GM19324 (cell line): ENCODE data around the gene MYO5C.

Experiments
- ATAC-seq: cut with Tn5 transposase; IDR thresholded peaks from one replicate; pipeline ENCODE4 v1.9.1; 2021; ENCODE audit warnings: mild to moderate bottlenecking, moderate library complexity; ENCODE audit not compliant: unreplicated experiment, low FRiP score

The MYO5C gene

DNA sequence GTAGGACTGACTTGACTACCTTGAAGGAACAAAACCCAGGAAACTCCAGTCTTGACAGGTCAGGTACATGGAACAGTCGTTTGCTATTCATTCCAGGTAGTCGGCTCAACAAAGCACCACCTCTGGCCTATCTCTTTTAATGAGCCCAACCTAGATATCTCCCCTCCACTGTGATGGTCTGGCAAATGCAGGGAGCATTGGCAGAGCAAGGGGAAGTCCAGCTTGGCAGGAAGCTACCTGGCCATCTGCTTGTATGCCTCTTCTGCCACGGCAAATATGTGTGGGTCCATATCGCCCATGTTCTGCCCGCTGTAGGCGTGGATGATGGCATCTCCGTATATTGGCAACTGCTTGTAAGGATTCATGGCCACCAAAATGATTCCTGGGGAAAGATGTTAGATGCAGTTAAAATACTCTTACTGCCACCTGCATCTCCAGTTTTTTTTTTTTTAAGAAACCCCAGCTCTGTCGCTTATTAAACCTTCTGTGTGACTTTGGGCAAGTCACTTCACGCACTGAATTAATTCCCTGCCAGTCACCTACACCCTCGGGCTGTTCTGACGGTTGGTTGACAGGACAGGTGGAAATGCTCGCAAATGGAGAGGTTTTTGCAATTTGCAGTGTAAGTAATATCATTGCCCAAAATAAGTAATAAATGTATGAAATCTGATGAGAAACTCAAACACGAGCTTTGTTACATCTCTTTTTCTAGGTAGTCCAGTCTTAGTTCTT, 16.8 kb downstream of the MYO5C start:
- ATAC-seq: no peak

DNA sequence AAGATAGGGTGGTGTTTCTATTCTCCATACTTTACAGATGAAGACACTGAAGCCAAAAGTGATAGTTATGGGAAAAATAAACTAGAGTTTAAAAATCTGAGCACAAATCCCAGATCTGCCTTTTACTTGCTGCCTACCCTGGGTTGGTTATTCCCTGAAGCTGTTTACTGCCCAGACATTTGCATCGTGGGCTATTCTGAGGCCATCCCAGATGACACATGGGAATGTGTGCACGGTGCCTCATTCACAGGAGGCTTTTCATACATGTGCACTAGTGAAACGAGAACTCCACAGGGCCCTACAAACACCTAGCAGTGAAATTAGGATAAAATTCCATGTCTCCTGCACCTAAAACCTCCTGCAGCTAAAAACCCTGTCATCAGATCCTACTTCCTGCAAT, 17.5 kb downstream of the MYO5C start:
- ATAC-seq: no peak

DNA sequence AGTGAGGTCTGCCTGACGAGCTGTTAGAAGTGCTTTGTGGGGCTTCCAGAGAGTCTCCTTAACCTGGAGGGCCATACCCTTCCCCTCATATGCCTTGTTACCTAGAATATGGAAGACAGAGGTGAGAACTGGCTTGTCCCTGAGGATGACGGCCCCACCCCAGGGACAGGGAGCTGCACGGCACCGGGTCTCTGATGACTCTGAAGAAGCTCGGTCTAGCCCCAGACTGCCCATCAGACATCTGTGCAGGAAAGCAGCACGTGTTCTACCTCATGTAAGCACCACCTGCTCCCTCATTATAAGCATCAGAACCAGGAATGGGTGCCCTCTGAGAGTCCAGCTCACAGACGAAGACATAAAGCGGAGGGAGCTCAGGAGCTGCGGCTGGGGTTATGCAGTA, 18.0 kb downstream of the MYO5C start:
- ATAC-seq: no peak

DNA sequence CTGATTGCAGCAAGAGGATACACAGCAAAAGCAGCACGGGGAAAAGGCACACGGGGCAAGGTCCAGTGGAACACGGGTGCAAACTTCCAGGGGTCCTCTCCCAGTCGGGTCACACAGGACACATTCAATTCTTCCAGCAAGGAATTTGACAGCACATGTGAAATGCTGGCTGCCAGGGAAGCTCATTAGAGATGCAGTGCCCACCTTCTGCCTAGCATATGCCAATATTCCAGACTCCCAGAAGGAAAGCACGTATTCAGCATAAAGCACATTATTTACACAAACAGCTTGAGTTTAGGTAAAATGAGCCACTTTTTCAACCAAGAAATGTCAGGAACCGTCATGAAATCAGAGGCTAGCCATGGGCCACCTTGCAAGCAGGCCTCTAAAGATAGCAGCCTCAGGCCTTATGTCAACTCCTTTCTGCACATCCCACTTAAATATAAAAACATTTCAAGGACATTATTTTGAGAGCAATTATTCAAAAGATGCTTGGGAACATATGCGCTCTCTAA, 19.3 kb downstream of the MYO5C start:
- ATAC-seq: no peak

DNA sequence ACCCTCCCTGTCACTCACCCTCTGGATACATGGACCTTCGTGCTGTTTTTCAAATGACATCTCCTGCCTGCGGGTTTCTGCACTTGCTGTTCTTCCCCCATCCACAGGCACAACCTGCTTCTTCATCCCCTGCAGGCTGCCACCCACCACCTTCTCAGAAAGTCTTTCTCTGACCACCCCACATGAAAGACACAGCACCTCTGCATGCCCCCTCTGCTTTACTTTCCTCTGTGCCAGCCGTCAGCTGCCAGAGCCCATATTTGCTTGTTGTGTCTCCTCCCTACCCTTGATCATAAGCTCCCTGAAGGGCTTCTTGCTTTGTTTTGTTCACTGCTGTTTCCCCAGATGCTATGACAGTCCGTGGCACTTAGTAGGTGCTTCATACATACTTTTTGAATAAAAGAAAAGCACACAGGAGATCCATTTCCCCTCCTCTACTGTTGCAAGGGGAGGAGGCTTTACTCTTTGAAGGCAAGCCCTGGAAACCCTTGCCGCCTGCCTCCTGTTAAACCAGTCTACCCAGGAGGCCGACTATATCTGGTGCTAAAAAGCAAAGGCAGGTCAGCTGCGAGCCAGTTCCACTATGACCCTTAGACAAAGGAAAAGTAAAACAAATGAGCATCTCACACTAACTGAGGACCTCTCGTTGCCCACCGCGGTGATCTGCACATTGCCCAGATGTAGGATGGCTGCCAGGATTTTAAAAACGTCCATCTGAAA, 31.9 kb downstream of the MYO5C start:
- no peak for ATAC-seq

DNA sequence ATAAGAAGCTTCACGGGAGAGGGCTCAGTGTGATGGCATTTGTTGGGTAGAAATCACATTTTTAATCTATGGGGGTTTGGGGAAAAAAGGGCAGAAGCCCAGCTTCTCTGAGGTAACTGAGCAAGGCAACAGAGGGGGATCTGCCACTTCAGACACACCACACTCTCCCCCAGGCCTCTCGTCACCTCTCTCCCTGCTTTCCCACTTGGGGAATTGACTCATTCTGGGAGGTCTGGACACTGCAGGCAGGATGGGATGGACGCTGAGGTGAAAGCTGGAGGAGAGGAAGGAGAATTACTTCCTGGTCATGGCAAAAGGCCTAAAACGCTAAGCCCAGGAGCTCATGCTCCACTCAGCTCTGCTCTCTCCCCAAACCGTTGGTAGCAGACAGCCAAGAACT, 33.2 kb downstream of the MYO5C start:
- ATAC-seq: no peak

DNA sequence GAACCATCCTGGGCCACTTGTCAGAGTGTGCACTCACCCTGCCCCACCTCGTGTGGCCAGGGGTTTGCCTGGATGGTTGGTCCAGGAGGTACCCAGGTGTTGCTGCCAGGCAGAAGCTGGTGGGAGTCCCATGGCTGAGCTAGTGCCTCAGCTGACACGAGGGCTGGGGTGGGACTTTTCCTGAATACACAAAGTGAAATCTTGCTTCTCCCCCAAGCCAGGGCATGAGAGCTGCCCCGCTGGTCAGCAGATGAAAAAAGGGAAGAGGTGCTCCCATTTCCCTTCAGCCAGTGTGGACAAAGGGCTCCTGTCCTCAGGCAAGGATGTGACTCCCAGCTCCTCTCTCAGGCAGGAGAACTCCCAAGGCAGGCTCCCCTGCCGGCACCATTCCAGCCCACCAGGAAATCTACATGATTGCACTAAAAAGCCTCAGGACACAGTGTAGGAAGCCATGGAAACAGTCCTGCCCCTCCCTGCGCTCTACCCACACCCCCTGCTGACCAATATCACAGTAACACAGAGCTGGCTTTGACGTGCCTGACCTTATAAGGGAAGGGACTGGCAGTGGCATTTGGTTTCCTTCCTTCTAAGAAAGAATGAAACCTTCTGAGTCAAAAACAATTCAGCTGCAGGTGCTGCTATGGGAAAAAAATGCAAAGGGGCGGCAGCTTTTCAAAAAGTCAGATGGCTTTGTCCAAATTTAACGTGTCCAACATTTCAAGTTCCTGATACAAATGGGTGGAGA, 33.9 kb downstream of the MYO5C start:
- peak; percentile 94 for ATAC-seq

DNA sequence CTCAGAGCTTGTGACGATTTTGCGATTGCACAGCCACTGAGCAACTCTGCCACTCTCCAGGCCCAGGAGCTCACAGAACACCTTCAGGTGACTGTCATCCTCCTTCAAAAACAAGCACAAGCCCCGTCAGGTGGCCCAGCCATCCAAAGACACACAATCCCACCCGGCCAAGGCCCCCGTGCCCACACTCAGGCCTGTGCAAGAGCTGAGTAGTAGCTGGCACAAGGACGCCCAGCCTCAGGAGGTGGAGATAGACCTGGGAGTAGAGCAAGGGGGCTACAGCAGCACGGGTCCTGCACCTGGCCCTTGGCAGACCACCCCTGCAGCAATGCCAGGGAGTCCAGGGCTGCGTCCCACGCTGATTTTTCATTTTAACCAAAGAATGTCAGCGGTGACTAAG, 34.6 kb downstream of the MYO5C start:
- ATAC-seq: no peak

DNA sequence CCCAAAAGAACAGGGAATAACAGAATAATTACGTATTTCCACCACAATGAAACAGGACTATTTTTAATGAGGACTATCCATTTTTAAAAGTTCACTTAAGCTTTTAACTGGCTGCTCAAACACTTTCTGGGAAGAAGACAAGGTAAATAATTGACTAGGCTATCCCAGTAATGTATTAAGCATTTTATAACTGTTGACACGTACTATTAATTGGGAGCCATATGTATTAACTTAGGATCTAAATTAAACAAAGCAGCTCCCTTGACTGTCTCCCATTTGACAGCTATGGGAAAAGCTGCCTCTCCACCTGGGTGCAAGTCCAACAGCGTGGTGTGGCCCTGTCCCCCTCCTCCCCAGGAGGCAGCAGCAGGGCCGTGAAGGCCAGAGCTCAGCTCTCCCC, 36.1 kb downstream of the MYO5C start:
- ATAC-seq: no peak

DNA sequence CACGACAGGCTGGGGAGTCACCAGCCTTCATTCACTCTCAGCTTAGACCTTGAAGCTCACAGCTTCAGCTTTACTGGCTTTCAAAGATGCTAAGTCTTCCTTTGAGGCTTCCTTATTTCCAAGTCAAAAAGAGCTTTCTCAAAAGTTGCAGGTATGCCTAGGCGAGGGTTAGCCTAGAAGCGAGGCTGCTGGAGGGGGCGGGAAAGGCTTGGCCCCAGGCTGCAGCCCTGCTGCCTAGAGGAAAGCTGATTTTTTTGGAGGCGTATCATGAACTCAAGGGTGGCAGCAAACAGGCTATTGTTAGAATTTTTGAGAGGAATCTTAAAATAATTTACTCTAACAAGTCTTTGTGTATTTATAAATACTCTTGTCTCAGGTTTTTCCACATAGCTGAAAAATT, 37.1 kb downstream of the MYO5C start:
- no peak for ATAC-seq

DNA sequence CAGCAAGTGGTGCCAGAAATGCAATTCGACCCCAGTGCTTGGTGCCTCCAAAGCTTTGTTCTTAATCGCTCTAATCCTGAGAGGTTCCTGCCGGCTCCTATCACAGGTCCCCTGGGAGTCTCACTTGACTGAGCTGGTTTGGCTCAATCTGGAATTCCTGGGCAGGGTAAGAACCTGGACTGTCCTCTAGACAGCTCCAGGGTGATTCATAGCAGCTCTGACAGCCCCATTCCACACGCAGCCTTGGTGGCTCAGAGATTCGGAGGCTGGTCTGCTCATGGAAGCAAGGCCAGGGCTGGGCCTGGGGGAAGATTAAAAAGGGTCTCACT, 37.9 kb downstream of the MYO5C start:
- no peak for ATAC-seq

DNA sequence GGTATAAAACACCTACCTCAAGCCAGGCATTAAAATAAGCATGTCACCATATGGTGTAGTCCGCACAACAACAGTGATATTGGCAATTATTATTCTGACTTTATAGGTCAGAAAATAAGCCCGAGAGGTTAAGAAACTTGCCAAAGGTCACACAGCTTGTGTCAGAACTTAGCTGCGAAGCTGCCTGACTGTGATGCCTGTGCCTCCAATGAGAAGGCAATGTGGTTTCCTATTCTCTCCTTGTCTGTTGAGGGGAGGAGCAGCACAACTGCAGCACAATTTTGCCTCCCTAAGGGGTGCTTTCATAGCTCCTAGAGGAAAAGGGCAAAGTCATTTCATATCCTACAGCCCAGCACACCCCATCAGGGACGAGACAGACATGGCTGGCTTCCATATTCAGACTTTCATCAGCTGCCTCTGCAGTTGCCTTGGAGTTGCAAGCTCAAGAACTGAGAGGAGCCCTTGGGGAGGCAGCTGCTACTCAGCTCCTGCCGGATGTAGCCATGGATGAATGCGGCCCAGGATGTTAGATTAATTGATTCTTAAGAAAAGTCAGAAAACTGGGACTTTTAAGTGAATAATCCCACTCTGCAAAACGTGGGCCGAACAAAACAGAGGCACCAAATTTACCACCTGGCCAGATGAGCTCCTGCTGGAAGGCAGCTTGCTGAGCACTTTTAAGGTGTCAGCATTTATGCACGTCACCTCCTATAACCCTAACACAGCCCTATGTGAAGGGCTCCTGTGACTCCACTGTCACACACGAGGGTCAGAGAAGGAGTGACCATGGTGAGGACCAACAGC, 38.5 kb downstream of the MYO5C start:
- ATAC-seq: no peak

DNA sequence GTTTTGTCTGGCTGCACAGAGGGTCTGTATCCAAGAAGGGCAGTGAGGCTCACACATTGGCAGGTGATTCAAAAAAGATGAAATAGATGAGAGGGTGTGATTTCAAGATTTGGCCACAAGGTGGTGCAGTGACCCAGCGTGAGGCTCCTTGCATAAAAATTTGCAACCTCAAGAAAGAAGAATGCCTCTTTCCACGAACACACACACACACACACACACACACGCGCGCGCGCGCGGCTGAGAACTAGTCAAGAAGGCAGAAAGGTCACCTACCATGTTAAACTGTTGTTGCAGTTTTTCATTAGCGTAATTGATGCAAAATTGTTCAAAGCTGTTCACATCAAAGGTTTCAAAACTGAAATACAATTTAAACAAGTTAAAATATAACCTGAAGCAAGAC, 39.2 kb downstream of the MYO5C start:
- ATAC-seq: peak; percentile 52

DNA sequence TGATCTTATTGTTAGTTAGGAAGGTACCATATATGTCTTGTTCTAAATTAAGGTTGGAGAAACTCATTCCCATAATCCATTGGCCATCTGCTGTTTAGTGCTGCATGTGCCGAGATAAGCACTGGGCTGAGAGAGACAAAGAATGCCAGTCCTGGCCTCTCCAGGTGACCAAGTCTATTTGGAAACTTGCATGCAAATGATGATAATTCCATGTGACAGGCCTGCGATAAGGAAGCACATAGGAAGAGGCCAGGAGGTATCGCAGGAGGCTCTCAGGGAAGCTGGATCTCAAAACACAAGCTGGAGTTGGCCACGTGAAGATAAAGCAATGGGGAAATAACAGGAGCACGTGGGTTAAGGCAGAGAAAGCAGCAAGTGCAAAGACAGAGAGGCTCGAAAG, 39.7 kb downstream of the MYO5C start:
- ATAC-seq: no peak

DNA sequence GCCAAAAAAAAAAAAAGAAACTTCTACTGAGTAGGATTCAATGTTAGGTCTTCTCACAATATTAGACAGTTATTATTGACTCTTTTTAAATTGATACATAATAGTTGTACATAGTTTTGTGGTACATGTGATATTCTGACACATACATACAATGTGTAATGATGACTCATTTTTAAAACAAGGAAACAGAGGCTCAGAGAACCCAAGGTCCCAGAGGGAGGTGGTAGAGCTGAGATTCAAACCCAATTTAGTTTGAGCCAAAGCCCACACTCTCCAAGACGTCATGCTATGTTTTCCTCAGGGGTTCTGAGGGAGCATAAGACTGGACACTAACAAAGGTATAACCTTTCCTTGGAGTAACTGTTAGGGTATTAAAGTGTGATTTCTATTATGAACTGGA, 40.6 kb downstream of the MYO5C start:
- ATAC-seq: no peak

DNA sequence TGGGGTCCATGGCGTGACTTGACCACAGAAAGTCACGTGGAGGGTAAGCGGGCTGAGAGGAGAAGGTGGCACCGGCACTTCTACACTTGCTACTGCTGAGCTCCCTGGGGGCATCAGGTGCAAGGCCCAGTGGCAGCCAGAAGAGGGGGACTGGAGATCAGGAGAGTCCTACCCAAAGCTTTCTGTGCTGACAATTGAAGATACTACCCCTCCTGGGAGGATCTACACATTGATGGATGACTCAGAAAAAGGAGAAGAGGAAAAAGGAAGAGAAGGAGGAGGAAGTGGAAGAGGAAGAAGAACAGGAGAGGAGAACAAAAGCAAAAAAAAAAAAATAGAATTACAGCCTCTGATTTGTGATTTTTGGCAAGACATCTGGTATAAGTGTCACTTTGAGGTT, 41.2 kb downstream of the MYO5C start:
- no peak for ATAC-seq

DNA sequence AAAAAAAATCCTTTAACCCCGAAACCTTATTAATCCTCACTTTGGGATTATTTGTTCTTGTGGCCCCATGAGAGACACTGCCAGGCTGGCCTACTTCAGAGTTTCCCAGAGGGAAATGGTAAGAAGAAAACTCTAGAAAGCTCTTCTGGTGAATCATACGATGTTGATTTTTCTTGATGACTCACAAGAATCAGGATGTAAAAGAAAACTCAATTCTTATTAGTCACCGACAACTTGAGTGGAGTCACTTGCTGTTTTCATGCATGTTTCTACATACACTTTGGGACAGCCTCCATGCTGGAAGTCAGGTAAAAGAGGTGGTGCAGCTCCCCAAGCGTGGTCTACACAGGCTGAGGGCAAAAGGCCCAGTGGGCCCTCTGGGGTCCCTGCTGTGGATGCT, 42.8 kb downstream of the MYO5C start:
- ATAC-seq: no peak

DNA sequence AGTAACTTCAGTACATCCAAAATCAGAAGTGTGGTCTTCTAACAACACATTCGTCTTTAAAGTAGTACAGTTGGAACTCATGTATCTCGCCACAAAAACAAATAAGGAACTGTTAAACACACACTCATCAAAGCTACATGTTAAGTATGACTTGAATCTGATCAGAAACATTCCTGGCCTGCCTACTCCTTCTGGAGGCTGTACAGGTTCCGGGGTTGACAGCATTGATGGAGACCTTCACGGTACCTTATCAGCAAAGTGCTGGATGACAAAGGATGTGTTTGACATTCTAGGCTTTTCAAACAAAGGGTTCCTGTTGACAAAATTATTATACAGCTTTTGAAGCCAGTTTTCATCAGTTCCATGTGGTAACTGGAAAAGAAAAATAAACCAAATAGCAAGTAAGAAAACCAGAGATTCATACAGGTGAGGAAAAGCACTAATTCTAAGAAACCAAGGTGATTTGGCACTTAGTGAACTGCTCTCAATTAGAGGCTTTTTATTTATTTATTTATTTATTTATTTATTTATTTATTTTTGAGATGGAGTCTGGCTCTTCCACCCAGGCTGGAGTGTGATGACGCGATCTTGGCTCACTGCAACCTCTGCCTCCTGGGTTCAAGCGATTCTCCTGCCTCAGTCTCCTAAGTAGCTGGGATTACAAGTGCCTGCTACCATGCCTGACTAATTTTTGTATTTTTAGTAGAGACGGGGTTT, 44.3 kb downstream of the MYO5C start:
- ATAC-seq: no peak

DNA sequence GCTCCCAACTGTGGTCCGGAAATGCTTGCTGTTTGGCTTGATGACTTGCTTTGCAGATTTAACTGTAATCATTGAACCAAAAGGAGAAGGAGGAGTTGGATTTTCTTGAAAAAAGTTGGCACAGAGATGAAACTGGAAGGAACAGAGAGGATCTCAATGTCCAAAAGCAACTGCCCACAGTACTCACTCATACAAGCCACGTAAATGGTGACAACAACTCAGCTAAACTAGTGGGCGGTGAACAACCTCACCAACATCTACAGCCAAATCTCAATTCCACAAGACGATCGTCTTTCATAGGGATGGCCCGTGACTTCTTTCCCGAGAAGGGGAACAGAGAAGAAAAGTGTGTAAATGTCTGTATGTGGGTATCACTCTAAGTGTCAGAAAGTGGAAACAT, 48.1 kb downstream of the MYO5C start:
- no peak for ATAC-seq
